ENCODE results near the gene AHRR.

AHRR gene

DNA sequence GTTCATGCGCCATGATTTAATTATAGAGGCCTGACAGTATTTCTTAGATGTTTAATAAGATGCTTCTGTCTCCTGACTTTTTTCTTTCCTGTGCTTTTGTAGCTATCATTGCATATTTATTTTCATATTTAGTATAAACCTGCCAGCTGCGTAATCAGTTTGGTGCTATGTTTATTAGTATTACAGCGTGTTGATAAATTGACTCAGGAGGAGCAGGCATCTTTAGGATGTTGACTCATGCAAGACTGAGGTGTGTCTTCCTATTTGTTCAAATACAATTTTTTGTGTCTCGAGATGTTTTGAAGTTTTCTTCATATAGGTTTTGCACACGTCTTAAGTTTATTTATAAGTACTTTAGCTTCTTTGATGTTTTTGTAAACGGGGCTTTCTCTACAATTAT is 85.5 kb downstream of the AHRR start:
- no peak overlapping the region for H3K27ac ChIP-seq (ENCODE audit: low read depth, low read length, poor library complexity, severe bottlenecking)
- no peak overlapping the region for H3K9ac ChIP-seq (ENCODE audit: low read length)
- peaks cover 6% of the 10 kb centered on the region; the same call in 1 of the 2 replicates for H3K36me3 ChIP-seq (ENCODE audit: insufficient read depth, low read length)
- H3K4me1 ChIP-seq (ENCODE audit: insufficient read depth, low read length, severe bottlenecking): peaks cover 36% of the 10 kb centered on the region
- no peak overlapping the region for H3K4me2 ChIP-seq (ENCODE audit: low read length)
- no peaks in the 10 kb centered on the region for H3K9me2 ChIP-seq (ENCODE audit: low read depth, low read length)
- no peak overlapping the region for H2AFZ ChIP-seq (ENCODE audit: low read length)
- H3F3A ChIP-seq (ENCODE audit: insufficient read depth, low read length): no peaks in the 10 kb centered on the region
- H3K27me3 ChIP-seq (ENCODE audit: insufficient read depth, low read length): no peaks in the 10 kb centered on the region
- H3K4me3 ChIP-seq (ENCODE audit: low read depth, low read length, poor library complexity, severe bottlenecking): no peak overlapping the region
- no peaks in the 10 kb centered on the region for H3K79me2 ChIP-seq (ENCODE audit: insufficient read depth, low read length)
- no peaks in the 10 kb centered on the region for H3K9me3 ChIP-seq (ENCODE audit: low read length)
- H4K20me1 ChIP-seq (ENCODE audit: insufficient read depth, low read length): no peaks in the 10 kb centered on the region
- TF ChIP-seq, protein P1, sequence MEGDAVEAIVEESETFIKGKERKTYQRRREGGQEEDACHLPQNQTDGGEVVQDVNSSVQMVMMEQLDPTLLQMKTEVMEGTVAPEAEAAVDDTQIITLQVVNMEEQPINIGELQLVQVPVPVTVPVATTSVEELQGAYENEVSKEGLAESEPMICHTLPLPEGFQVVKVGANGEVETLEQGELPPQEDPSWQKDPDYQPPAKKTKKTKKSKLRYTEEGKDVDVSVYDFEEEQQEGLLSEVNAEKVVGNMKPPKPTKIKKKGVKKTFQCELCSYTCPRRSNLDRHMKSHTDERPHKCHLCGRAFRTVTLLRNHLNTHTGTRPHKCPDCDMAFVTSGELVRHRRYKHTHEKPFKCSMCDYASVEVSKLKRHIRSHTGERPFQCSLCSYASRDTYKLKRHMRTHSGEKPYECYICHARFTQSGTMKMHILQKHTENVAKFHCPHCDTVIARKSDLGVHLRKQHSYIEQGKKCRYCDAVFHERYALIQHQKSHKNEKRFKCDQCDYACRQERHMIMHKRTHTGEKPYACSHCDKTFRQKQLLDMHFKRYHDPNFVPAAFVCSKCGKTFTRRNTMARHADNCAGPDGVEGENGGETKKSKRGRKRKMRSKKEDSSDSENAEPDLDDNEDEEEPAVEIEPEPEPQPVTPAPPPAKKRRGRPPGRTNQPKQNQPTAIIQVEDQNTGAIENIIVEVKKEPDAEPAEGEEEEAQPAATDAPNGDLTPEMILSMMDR (IDR thresholded peaks at IDR 0.05; ENCODE audit: low read length): no peak
- TF ChIP-seq EZH2 (IDR thresholded peaks at IDR 0.05; ENCODE audit: borderline replicate concordance, low read length): no peak

DNA sequence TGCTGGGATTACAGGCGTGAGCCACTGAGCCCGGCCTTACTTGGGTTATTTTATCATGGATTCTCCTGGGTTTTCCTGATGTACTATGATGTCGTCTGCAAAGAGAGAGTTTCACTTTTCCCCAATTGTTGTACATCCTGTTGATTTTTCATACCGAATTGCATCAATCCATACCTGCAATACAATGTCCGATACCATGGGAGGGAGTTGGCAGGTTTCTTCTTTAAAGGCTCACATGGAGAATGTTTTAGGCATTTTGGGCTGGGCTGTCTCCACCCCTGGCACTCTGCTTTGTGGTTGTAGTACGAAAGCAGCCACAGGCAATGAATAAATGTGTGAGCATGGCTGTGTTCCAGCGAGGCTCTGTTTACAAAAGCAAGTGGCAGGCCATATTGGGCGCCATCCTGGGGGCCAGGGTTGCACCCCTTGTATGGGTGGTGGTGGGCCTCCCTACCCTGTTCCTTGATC is 86.3 kb downstream of the AHRR start:
- Histone ChIP-seq H3K9ac (ENCODE audit: low read length) (no peak overlapping the region), H3F3A (ENCODE audit: insufficient read depth, low read length) (no peaks in the 10 kb centered on the region), H3K27me3 (ENCODE audit: insufficient read depth, low read length) (no peaks in the 10 kb centered on the region), H3K9me2 (ENCODE audit: low read depth, low read length) (no peaks in the 10 kb centered on the region), H3K9me3 (ENCODE audit: low read length) (no peaks in the 10 kb centered on the region), H3K36me3 (ENCODE audit: insufficient read depth, low read length) (peaks cover 6% of the 10 kb centered on the region; the same call in 1 of the 2 replicates), H3K4me1 (ENCODE audit: insufficient read depth, low read length, severe bottlenecking) (peaks cover 38% of the 10 kb centered on the region), H2AFZ (ENCODE audit: low read length) (no peak overlapping the region), H4K20me1 (ENCODE audit: insufficient read depth, low read length) (no peaks in the 10 kb centered on the region), H3K27ac (ENCODE audit: low read depth, low read length, poor library complexity, severe bottlenecking) (no peak overlapping the region), H3K4me2 (ENCODE audit: low read length) (no peak overlapping the region), H3K79me2 (ENCODE audit: insufficient read depth, low read length) (no peaks in the 10 kb centered on the region), H3K4me3 (ENCODE audit: low read depth, low read length, poor library complexity, severe bottlenecking) (no peak overlapping the region)
- TF ChIP-seq, protein P1 (IDR thresholded peaks at IDR 0.05; ENCODE audit: low read length): no peak
- no peak for TF ChIP-seq EZH2 (IDR thresholded peaks at IDR 0.05; ENCODE audit: borderline replicate concordance, low read length)

DNA sequence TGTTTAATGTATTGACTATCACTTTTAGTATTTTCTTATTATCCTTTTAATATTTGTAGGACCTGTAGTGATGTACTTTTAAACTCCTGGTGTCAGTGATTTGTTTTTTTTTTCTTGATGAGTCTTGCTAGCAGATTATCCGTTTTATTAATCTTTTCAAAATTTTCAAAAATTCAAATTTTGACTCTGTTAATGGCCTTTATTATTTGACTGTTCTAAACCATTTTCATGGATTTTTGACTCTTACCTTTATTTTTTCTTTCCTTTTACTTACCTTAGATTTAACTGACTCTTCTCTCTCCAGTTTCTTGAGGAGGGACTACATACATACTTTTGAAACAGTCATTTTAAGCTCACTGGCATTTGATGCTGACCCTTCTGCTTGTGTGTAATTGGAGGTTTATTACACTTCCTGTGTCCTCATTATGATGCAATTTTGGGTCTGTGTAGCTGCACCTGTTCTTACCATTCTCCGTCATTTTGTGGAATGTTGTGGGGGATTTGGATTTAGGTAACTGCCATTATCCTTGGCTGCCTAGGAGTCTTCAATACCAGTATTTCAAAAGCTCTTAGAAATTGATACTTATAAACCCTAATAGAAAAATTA is 89.5 kb downstream of the AHRR start:
- no peaks in the 10 kb centered on the region for H4K20me1 ChIP-seq (ENCODE audit: insufficient read depth, low read length)
- H3K27ac ChIP-seq (ENCODE audit: low read depth, low read length, poor library complexity, severe bottlenecking): no peak overlapping the region
- H2AFZ ChIP-seq (ENCODE audit: low read length): no peak overlapping the region
- TF ChIP-seq, protein P1 (IDR thresholded peaks at IDR 0.05; ENCODE audit: low read length): no peak
- no peak for TF ChIP-seq EZH2 (IDR thresholded peaks at IDR 0.05; ENCODE audit: borderline replicate concordance, low read length)
- no peak overlapping the region for H3K4me2 ChIP-seq (ENCODE audit: low read length)
- no peaks in the 10 kb centered on the region for H3K27me3 ChIP-seq (ENCODE audit: insufficient read depth, low read length)
- H3K79me2 ChIP-seq (ENCODE audit: insufficient read depth, low read length): no peaks in the 10 kb centered on the region
- H3K4me1 ChIP-seq (ENCODE audit: insufficient read depth, low read length, severe bottlenecking): peaks cover 58% of the 10 kb centered on the region
- no peak overlapping the region for H3K9ac ChIP-seq (ENCODE audit: low read length)
- no peak overlapping the region for H3K4me3 ChIP-seq (ENCODE audit: low read depth, low read length, poor library complexity, severe bottlenecking)
- no peaks in the 10 kb centered on the region for H3K9me3 ChIP-seq (ENCODE audit: low read length)
- no peaks in the 10 kb centered on the region for H3K9me2 ChIP-seq (ENCODE audit: low read depth, low read length)
- no peaks in the 10 kb centered on the region; the same call in 1 of the 2 replicates for H3K36me3 ChIP-seq (ENCODE audit: insufficient read depth, low read length)
- no peaks in the 10 kb centered on the region for H3F3A ChIP-seq (ENCODE audit: insufficient read depth, low read length)
